CD14-positive monocyte (primary cell): ENCODE data around the gene FBXL17. TPM values are rescaled to one million over a fixed set of nuclear protein-coding genes. Genes with fewer than 3 reads are reported as not detected.
A peak's percentile ranks its signal among the peaks of the same experiment; 100 is the strongest.

Experiments used
- DNase-seq, 3 donors: peaks; one replicate each; pipeline ENCODE4 v3.0.0-alpha.2; 2011 to 2022
- H2AFZ ChIP-seq: 2 replicates; pipeline ENCODE4 v1.6.0; 2012; ENCODE audit warnings: mild to moderate bottlenecking, low read depth, low read length, inconsistent platforms; ENCODE audit not compliant: insufficient read depth, poor library complexity, severe bottlenecking
- H3K27ac ChIP-seq, 2 donors: 1 replicate in 1 of 2; 2 replicates in 1 of 2; pipeline ENCODE4 v1.5.1; 2012 to 2013; ENCODE audit warnings: low read length in 2 of 2, control low read depth in 1 of 2, inconsistent platforms in 1 of 2, low read depth in 1 of 2, mild to moderate bottlenecking in 1 of 2
- H3K27me3 ChIP-seq, 2 donors: one replicate each; pipeline versions ENCODE4 v1.6.0 to v1.6.1; 2011 to 2013; ENCODE audit warnings: low read length in 2 of 2; ENCODE audit not compliant: control insufficient read depth in 2 of 2, insufficient read depth in 2 of 2
- H3K36me3 ChIP-seq, 2 donors: replicated peaks in 1 of 2; 1 replicate in 1 of 2; 2 replicates in 1 of 2; pipeline versions ENCODE4 v1.5.1 to v1.6.1; 2012 to 2013; ENCODE audit warnings: low read length in 2 of 2, control low read depth in 1 of 2, inconsistent platforms in 1 of 2, mild to moderate bottlenecking in 1 of 2; ENCODE audit not compliant: insufficient read depth in 2 of 2, control insufficient read depth in 1 of 2
- H3K4me1 ChIP-seq, 2 donors: 1 replicate in 1 of 2; 2 replicates in 1 of 2; pipeline versions ENCODE4 v1.5.1 to v1.6.1; 2012 to 2013; ENCODE audit warnings: low read length in 2 of 2, control low read depth in 1 of 2, inconsistent platforms in 1 of 2, mild to moderate bottlenecking in 1 of 2, moderate library complexity in 1 of 2; ENCODE audit not compliant: insufficient read depth in 2 of 2, control insufficient read depth in 1 of 2
- H3K4me2 ChIP-seq: replicated peaks from 2 replicates; pipeline ENCODE3; 2012; ENCODE audit warnings: low read length, moderate library complexity, mild to moderate bottlenecking; ENCODE audit not compliant: poor library complexity, severe bottlenecking; ENCODE audit errors: extremely low read depth
- H3K4me3 ChIP-seq, 3 experiments: fragments of 200-600 bp in 1 of 3; sonication (generic) in 1 of 3; replicated peaks in 1 of 3; 1 replicate in 2 of 3; 2 replicates in 1 of 3; pipeline ENCODE4 v1.5.1; 2011 to 2013; ENCODE audit warnings: low read length in 3 of 3, mild to moderate bottlenecking in 3 of 3, control low read depth in 2 of 3, low read depth in 2 of 3, inconsistent platforms in 1 of 3, moderate library complexity in 1 of 3
- H3K79me2 ChIP-seq: 2 replicates; pipeline ENCODE4 v1.6.0; 2012; ENCODE audit warnings: mild to moderate bottlenecking, control low read depth, inconsistent platforms, low read length, moderate library complexity; ENCODE audit not compliant: insufficient read depth
- H3K9ac ChIP-seq: 2 replicates; pipeline ENCODE4 v1.6.0; 2017; ENCODE audit warnings: low read length, mild to moderate bottlenecking; ENCODE audit not compliant: insufficient read depth, poor library complexity, severe bottlenecking
- H3K9me3 ChIP-seq, 2 donors: replicated peaks in 1 of 2; 1 replicate in 1 of 2; 2 replicates in 1 of 2; pipeline versions ENCODE4 v1.5.1 to v1.6.1; 2012 to 2013; ENCODE audit warnings: low read length in 2 of 2, control low read depth in 1 of 2; ENCODE audit not compliant: control insufficient read depth in 1 of 2, insufficient read depth in 1 of 2
- H4K20me1 ChIP-seq: 2 replicates; pipeline ENCODE4 v1.6.0; 2012; ENCODE audit warnings: mild to moderate bottlenecking, low read length, control low read depth, moderate library complexity; ENCODE audit not compliant: insufficient read depth
- H3K27ac Mint-ChIP-seq, 7 donors: one replicate each; pipeline ENCODE4 v1.8.0; 2020; ENCODE audit warnings: mild to moderate bottlenecking in 7 of 7, mixed read lengths in 7 of 7, moderate library complexity in 6 of 7, inconsistent platforms in 2 of 7
- H3K27me3 Mint-ChIP-seq, 3 donors: one replicate each; pipeline ENCODE4 v1.8.0; 2021 to 2022; ENCODE audit warnings: low read depth in 3 of 3, mild to moderate bottlenecking in 3 of 3, mixed read lengths in 3 of 3, moderate library complexity in 3 of 3, inconsistent platforms in 1 of 3
- H3K36me3 Mint-ChIP-seq, 2 donors: one replicate each; pipeline ENCODE4 v1.8.0; 2020; ENCODE audit warnings: mixed read lengths in 2 of 2, inconsistent platforms in 1 of 2, mild to moderate bottlenecking in 1 of 2
- H3K4me1 Mint-ChIP-seq: one replicate; pipeline ENCODE4 v1.8.0; 2020; ENCODE audit warnings: mild to moderate bottlenecking, mixed read lengths
- H3K4me3 Mint-ChIP-seq, 2 donors: one replicate each; pipeline ENCODE4 v1.8.0; 2020; ENCODE audit warnings: mild to moderate bottlenecking in 2 of 2, mixed read lengths in 2 of 2, moderate library complexity in 1 of 2
- H3K9me3 Mint-ChIP-seq, 7 donors: one replicate each; pipeline ENCODE4 v1.8.0; 2020 to 2022; ENCODE audit warnings: mixed read lengths in 7 of 7, mild to moderate bottlenecking in 6 of 7, moderate library complexity in 6 of 7, inconsistent platforms in 2 of 7
- CTCF ChIP-seq: fragments of 200-600 bp; IDR thresholded peaks from one replicate; pipeline ENCODE4 v1.8.0; 2022; ENCODE audit warnings: antibody characterized with exemption, mild to moderate bottlenecking
- WGBS: methylation state at CpG from one replicate; pipeline ENCODE4 v1.1.5; 2013; ENCODE audit warnings: missing lambda C conversion rate; ENCODE audit not compliant: insufficient coverage; 5-methylcytosine and 5-hydroxymethylcytosine counted together
- intact Hi-C, 2 donors: fragments of 100-400 bp; cut with micrococcal nuclease; formaldehyde crosslinking; loops; one replicate each; pipeline versions ENCODE4 v1.15.0 to v1.15.1; 2023
- polyA plus RNA-seq, 3 donors: library from polyadenylated mRNA; depleted of rRNA in 1 of 3; unstranded in 2 of 3; stranded (reverse) in 1 of 3; fragments of 300-500 nt in 2 of 3; fragments of >200 nt in 1 of 3; fragmentation: Illumina TruSeq in 2 of 3; gene quantifications; 1 replicate in 2 of 3; 2 replicates in 1 of 3; pipeline ENCODE4 v1.2.3, GENCODE V29; 2012 to 2021

FBXL17 gene
- polyA plus RNA-seq, 3 donors: 1.5 to 6.6 (median 2.0) TPM

DNA sequence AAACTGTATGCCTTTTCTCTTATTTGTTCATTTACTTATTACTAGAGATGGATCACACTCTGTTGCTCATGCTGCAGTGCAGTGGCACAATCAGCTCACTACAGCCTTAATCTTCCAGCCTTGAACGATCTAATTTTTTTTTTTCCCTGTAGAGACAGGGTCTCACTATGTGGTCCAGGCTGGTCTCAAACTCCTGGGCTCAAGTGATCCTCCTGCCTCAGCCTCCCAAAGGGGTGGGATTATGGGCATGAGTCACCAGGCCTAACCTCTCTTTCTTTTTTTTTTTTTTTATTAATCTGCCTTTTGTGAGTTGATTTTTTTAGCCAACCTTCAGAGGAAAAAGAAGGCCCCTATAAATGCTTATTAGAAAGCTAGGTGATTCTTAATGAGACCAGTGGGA is 303.0 kb downstream of the FBXL17 start:
- Histone ChIP-seq H3K9me3 (no peaks in the 10 kb centered on the region), H2AFZ (no peak overlapping the region), H3K79me2 (no peaks in the 10 kb centered on the region), H3K4me1 (no peaks in the 10 kb centered on the region), H3K4me2 (no peak overlapping the region), H3K9ac (no peak overlapping the region), H3K27me3 (no peaks in the 10 kb centered on the region), H3K36me3 (no peaks in the 10 kb centered on the region), H3K27ac (no peak overlapping the region), H3K4me3 (no peak overlapping the region), H4K20me1 (no peaks in the 10 kb centered on the region)
- Mint-ChIP-seq H3K4me1 (no peaks in the 10 kb centered on the region), H3K36me3 (no peaks in the 10 kb centered on the region), H3K27me3 (no peaks in the 10 kb centered on the region), H3K4me3 (no peak overlapping the region), H3K27ac (peak overlapping the region in 1 of 7 donors; percentile 55), H3K9me3 (peaks cover 0 to 11% (median 2%) of the 10 kb centered on the region in 7 donors)
- DNase-seq: no peak
- WGBS: 83% methylated on average over 1 of the region's 1 CpG
- intact Hi-C loops: no loop called here
- TF ChIP-seq CTCF: no peak

GRCh38 chr5:108078345-108078744 is 303.6 kb downstream of the FBXL17 start:
- intact Hi-C loops: no loop called here
- Mint-ChIP-seq H3K27me3 (no peaks in the 10 kb centered on the region), H3K36me3 (no peaks in the 10 kb centered on the region), H3K9me3 (peaks cover 2 to 14% (median 2%) of the 10 kb centered on the region in 7 donors), H3K27ac (no peak overlapping the region), H3K4me1 (no peaks in the 10 kb centered on the region), H3K4me3 (no peak overlapping the region)
- Histone ChIP-seq H3K4me1 (no peaks in the 10 kb centered on the region), H3K36me3 (no peaks in the 10 kb centered on the region), H2AFZ (no peak overlapping the region), H3K4me3 (no peak overlapping the region), H3K79me2 (no peaks in the 10 kb centered on the region), H3K9me3 (no peaks in the 10 kb centered on the region), H3K27me3 (no peaks in the 10 kb centered on the region), H4K20me1 (no peaks in the 10 kb centered on the region), H3K27ac (no peak overlapping the region), H3K4me2 (no peak overlapping the region), H3K9ac (no peak overlapping the region)
- DNase-seq: no peak
- 100% methylated on average over 1 of the region's 3 CpGs for WGBS
- TF ChIP-seq CTCF: no peak
